Neural crest cell (in vitro differentiated cells): ENCODE data around the gene PTPRU. TPM values are rescaled to one million over a fixed set of nuclear protein-coding genes. Genes with fewer than 3 reads are reported as not detected.

Experiments used
- DNase-seq: peaks from one replicate; pipeline ENCODE4 v3.0.0; 2021; ENCODE audit warnings: low read depth, mixed read lengths, low spot score
- H3K27ac Mint-ChIP-seq: one replicate; pipeline ENCODE4 v1.8.0; 2021; ENCODE audit warnings: mild to moderate bottlenecking, mixed read lengths; ENCODE audit not compliant: unreplicated experiment
- H3K27me3 Mint-ChIP-seq: 2 replicates; pipeline ENCODE4 v1.8.0; 2021; ENCODE audit warnings: low read depth, mild to moderate bottlenecking, mixed read lengths
- H3K36me3 Mint-ChIP-seq: 2 replicates; pipeline ENCODE4 v1.8.0; 2021; ENCODE audit warnings: low read depth, mild to moderate bottlenecking, mixed read lengths
- H3K4me1 Mint-ChIP-seq: 2 replicates; pipeline ENCODE4 v1.8.0; 2021; ENCODE audit warnings: mixed read lengths
- H3K4me3 Mint-ChIP-seq: one replicate; pipeline ENCODE4 v1.8.0; 2021; ENCODE audit warnings: mild to moderate bottlenecking, mixed read lengths
- H3K9me3 Mint-ChIP-seq: 2 replicates; pipeline ENCODE4 v1.8.0; 2021; ENCODE audit warnings: mixed read lengths
- CTCF ChIP-seq: fragments of 200-600 bp; sonication (generic); conservative IDR thresholded peaks from 2 replicates; pipeline ENCODE4 v1.5.0; 2021; ENCODE audit warnings: antibody characterized with exemption, mild to moderate bottlenecking
- total RNA-seq: library from RNA; stranded (reverse); gene quantifications from 2 replicates; pipeline ENCODE4 v1.2.1, GENCODE V29; 2021

Gene PTPRU
- total RNA-seq, 1 donor from 2014 or later = 5.1 TPM

- Mint-ChIP-seq H3K27ac (no peak overlapping the region), H3K4me1 (peaks cover 14% of the 10 kb centered on the region), H3K36me3 (no peaks in the 10 kb centered on the region), H3K4me3 (no peak overlapping the region), H3K27me3 (no peaks in the 10 kb centered on the region), H3K9me3 (no peaks in the 10 kb centered on the region)
- no peak for DNase-seq
- TF ChIP-seq CTCF = no peak
Measured at GRCh38 chr1:29322147-29322694, 85.9 kb downstream of the PTPRU start.

GRCh38 chr1:29322861-29323585, 86.7 kb downstream of the PTPRU start:
- Mint-ChIP-seq H3K9me3 (no peaks in the 10 kb centered on the region), H3K4me1 (peaks cover 14% of the 10 kb centered on the region), H3K27ac (peak overlapping the region; percentile 81), H3K36me3 (no peaks in the 10 kb centered on the region), H3K4me3 (no peak overlapping the region), H3K27me3 (no peaks in the 10 kb centered on the region)
- TF ChIP-seq CTCF = no peak
- no peak for DNase-seq

DNA sequence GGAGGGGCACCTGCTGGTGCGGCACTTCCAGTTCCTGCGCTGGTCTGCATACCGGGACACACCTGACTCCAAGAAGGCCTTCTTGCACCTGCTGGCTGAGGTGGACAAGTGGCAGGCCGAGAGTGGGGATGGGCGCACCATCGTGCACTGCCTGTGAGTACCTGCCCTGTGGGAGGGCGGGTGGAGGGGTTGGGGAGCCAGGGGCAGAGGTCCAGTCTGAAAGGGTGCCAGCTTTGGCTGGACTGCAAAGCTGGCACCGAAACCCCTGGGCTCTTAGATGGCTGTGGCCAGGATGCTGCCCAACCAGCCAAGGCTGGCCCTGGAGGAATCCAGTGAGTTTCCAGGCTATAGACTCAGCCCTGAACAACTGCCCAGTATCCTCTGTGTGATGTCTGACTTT, 87.3 kb downstream of the PTPRU start:
- Mint-ChIP-seq H3K4me3 (no peak overlapping the region), H3K4me1 (peaks cover 13% of the 10 kb centered on the region), H3K9me3 (no peaks in the 10 kb centered on the region), H3K27me3 (no peaks in the 10 kb centered on the region), H3K36me3 (no peaks in the 10 kb centered on the region), H3K27ac (no peak overlapping the region)
- no peak for TF ChIP-seq CTCF
- no peak for DNase-seq

DNA sequence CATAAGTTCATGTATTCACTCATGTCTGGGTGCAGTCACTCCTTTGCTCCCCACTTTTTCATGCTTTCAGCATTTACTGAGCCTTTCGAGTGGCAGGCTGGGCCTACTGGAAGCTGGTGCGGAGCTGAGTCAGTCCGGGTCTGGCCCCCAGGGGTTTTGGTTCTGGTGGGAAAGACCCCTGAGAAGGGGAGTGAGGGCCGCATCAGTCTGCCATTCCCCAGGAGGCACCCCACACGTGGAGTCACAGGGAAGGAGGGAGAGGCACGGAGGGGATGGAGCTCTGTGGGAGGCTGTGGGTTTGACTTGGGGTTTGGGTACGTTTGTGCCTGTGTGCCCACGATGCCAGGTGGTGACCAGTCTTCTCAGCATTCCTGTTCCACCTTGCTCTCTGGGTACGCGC, 87.9 kb downstream of the PTPRU start:
- peaks cover 9% of the 10 kb centered on the region for H3K4me1 Mint-ChIP-seq
- H3K36me3 Mint-ChIP-seq = no peaks in the 10 kb centered on the region
- no peaks in the 10 kb centered on the region for H3K9me3 Mint-ChIP-seq
- no peaks in the 10 kb centered on the region for H3K27me3 Mint-ChIP-seq
- no peak for TF ChIP-seq CTCF
- no peak overlapping the region for H3K27ac Mint-ChIP-seq
- H3K4me3 Mint-ChIP-seq = no peak overlapping the region
- DNase-seq = no peak

GRCh38 chr1:29324771-29325351, 88.5 kb downstream of the PTPRU start:
- TF ChIP-seq CTCF = no peak
- H3K4me1 Mint-ChIP-seq = peaks cover 9% of the 10 kb centered on the region
- H3K4me3 Mint-ChIP-seq = peak overlapping the region; percentile 29
- no peaks in the 10 kb centered on the region for H3K36me3 Mint-ChIP-seq
- peak; percentile 50 for DNase-seq
- H3K27ac Mint-ChIP-seq = peak overlapping the region; percentile 62
- no peaks in the 10 kb centered on the region for H3K27me3 Mint-ChIP-seq
- no peaks in the 10 kb centered on the region for H3K9me3 Mint-ChIP-seq
